HG03571 (cell line): ENCODE results near the gene PHRF1.

Experiments
- ATAC-seq: cut with Tn5 transposase; IDR thresholded peaks from one replicate; pipeline ENCODE4 v1.9.1; 2021; ENCODE audit not compliant: unreplicated experiment

The PHRF1 gene

GRCh38 chr11:538431-539051 lies 37.7 kb upstream of the PHRF1 start:
- ATAC-seq = no peak

DNA sequence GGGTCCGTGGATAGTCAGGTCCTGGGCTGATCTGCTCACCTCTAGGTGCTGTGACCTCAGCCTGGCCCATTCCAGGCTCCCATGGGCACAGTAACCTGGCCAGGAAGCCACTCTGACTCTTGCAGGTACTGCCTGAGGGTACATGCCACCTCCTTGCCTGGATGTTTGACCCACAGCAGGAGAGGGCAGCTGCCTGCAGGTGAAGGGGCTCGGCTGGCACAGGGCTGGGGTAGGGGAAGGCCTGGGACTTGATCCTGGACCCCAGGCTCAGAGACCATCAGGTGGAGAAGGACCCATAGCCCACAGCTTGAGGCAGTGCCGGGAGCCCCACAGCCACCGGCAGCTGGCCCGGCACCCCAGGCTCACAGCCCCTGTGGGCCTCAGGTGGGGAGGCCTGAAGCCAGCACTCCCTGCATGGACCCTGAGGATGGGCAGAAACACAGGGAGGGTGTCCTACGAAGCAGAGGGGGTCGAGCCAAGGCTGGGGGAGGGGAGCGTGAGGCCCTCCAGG lies 36.2 kb upstream of the PHRF1 start:
- ATAC-seq = no peak

DNA sequence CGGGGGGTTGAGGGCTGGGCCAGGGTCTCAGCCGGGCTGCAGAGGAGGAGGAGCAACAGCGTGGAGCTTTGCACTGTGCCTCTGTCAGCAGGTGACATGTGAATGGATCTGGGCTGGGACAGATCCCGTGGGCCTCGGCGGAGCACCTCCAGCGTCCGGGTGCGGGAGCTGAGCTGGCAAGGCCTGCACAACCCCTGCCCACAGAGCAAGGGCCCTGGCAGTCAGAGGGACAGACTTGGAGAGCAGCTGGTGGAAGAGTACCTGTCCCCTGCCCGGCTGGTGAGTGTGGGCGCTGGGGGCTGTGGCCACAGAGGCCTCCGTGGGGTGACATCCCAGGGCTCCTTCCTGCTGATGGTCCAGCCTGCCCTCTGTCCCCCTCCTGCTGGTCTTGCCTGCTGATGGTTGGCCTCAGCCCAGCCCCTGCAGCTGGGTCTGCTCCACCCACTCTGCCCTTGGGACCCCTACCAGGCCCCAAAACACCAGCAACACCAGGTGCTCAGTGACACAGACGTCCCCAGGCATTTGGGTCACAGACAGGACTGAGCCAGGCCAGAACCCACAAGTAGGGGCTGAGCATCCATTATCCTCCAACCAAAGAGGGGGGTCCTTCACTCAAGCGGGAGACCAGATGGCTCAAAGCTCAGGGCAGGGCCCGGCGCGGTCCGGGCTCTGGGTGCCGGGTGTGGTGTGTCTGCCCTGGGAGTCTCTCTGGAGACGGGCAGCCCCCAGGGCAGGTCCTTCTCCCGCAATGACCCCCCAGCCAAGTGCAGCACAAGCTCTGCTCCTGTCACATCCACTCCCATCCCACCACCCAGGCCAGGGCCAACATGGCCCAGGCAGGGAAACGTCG lies 35.5 kb upstream of the PHRF1 start:
- no peak for ATAC-seq

- no peak for ATAC-seq
Measured at GRCh38 chr11:541433-541885, 34.8 kb upstream of the PHRF1 start.

GRCh38 chr11:544817-545166 lies 31.5 kb upstream of the PHRF1 start:
- no peak for ATAC-seq

GRCh38 chr11:545171-545570 lies 31.1 kb upstream of the PHRF1 start:
- ATAC-seq = no peak

DNA sequence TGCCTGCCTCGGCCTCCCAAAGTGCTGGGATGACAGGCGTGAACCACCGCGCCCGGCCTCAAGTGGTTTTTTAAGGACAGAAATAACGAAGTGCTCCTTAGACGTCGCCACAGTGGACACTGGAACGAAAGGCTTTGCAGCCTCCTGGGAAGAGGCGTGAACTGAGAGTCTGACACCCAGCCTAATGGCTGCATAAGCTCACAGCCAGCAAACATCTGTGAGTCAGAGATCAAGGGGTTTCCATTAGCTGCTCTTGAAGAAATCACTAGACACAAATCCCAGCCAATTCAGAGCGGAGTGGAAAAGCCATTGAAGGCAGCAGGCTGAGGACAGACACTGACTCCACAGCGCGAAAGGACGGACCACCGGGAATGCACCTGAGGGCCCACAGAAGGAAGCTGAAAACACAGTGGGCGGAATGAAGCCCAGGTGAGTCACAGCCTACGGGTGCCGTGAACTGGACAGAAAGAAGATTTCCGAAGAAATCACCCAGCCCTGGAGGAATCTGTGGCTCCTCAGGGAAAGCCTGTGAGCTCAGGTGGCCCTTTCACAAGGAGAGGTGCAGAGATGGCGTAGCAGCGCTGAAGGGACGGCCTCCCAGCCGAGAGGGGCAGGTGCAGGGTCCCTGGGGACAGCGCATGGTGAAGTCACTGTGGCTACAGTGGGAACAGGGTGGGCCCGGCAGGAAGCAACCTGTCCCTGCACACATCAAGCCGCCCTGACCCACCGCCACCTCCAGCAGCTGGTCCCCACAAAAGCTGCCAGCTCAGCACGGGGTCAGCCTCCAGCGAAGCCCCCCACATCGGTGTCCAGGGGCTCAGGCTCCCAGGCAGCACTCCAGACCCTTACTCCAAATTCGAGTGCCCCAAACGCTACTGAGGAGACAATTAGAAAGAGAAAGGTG lies 27.3 kb upstream of the PHRF1 start:
- no peak for ATAC-seq

- ATAC-seq = no peak
Measured at GRCh38 chr11:550021-550745, 26.1 kb upstream of the PHRF1 start.

GRCh38 chr11:550746-551085 lies 25.6 kb upstream of the PHRF1 start:
- no peak for ATAC-seq

GRCh38 chr11:551131-551530 lies 25.1 kb upstream of the PHRF1 start:
- no peak for ATAC-seq

GRCh38 chr11:551596-551995 lies 24.7 kb upstream of the PHRF1 start:
- no peak for ATAC-seq

DNA sequence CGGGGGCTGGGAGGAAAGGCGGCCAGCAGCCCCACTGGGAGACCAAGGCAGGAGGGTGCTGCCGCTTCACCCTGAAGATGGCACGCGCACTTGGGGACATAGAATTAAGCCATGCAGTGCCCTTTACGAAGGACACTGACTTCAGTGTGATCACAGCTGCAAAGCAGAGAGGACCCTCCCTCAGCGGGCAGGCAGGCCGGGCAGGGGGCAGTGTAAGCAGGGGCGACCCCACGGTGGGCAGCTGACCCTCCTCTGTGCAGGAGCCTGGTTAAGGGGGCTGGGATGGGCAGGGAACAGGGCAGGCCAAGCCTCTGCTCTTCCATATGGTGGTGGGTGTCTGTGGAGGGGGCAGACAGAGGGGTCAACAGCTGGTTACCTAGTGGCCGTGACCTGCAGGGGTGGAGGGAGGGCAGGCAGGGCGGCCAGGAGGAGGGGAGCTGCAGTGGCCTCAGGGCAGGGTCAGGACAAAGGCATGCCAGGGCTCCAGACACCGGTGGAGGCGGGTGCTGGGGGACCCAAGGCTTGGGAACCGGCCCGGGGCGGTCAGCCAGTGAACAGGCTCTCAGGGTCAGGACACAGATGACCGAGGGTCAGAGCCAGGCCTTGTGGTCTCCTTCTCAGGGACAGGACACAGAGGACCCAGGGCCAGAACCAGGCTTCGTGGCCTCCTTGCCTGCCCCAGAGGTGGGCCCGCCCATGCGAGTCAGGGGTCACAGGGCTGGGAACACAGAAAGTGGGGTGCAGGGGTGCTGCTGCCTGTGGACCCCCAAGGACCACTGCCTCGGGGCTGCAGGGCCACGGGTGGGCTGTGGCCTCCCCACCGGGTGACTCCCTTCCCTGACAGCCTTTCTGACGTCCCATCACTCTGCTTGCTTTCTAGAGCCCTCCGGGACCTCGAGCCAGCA lies 22.9 kb upstream of the PHRF1 start:
- no peak for ATAC-seq

- no peak for ATAC-seq
Measured at GRCh38 chr11:553988-554340, 22.3 kb upstream of the PHRF1 start.

GRCh38 chr11:554428-555226 lies 21.6 kb upstream of the PHRF1 start:
- no peak for ATAC-seq

DNA sequence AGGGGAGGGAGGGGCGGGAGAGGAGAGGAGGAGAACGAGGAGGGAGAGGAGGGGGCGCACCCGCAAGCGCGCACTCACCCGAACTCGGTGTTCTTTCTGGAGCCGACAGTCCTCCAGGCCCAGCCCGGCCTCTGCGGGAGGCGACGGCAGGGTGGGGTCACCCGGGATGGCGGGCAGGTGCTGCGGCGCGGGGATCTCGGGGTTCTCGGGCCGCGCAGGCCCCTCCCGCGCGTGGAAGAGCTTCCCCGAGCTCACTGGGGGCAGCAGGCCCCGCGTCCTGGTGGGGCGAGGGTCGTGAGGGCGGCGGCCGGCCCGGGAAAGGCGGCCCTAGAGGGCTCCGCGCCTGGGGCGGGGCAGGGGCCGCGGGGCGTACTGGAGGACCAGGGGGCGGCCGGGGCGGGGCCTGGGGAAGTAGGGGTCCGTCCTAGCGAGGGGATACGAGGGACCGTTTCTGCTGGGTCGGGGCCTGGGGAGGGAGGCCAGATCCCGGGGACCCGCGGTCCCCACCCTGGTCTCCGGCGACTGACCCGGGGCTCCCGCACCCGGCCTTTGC lies 21.0 kb upstream of the PHRF1 start:
- ATAC-seq = no peak

- ATAC-seq = no peak
Measured at GRCh38 chr11:555780-556661, 20.2 kb upstream of the PHRF1 start.

DNA sequence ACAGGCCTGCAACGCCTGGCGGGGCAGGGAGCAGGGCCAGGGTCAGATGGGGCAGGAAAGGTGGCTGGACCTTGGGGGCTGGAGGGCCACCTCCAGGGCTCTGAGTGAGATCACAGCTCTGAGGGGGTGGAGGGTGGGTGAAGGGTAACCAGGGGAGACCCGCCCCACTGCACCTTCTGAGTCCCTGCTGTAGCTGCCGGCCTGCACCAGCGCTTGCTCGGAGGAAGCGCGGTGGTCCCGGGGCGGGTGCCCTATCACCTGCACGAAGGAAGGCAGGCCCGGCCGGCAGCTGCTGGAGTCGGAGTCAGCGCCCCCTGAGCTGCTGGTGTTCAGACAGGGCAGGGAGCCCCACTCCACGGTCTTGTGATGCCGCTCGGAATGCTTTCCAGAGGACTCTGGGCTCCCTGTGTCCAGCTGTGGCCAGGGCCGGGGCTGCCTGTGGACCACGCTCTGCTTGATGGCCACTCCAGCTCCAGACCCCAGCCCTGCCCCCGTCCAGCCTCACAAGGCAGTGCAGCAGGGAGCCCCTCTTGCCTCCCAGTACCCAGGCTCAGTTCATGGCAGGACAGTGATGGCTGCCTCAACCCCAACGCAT lies 19.5 kb upstream of the PHRF1 start:
- ATAC-seq = no peak
